Hepatocyte (in vitro differentiated cells): ENCODE data around the gene RTN4IP1. TPM values are rescaled to one million over a fixed set of nuclear protein-coding genes. Genes with fewer than 3 reads are reported as not detected.

Source experiments
- DNase-seq: peaks from one replicate; pipeline ENCODE4 v3.0.0-alpha.2; 2016; ENCODE audit warnings: low spot score
- H2AFZ ChIP-seq: fragments of 200-600 bp; sonication (generic); 2 replicates; pipeline ENCODE4 v1.6.0; 2016; ENCODE audit warnings: antibody characterized with exemption, mild to moderate bottlenecking
- H3K27ac ChIP-seq: fragments of 200-600 bp; sonication (generic); 2 replicates; pipeline ENCODE4 v1.5.1; 2016; ENCODE audit warnings: mild to moderate bottlenecking
- H3K27me3 ChIP-seq: fragments of 200-600 bp; sonication (generic); 2 replicates; pipeline ENCODE4 v1.6.1; 2016
- H3K36me3 ChIP-seq: fragments of 200-600 bp; sonication (generic); replicated peaks from 2 replicates; pipeline ENCODE4 v1.5.1; 2016; ENCODE audit warnings: low read depth; ENCODE audit not compliant: insufficient read depth
- H3K4me1 ChIP-seq: fragments of 200-600 bp; sonication (generic); 2 replicates; pipeline ENCODE4 v1.5.1; 2016; ENCODE audit warnings: mild to moderate bottlenecking, moderate library complexity; ENCODE audit not compliant: insufficient read depth
- H3K4me2 ChIP-seq: fragments of 200-600 bp; sonication (generic); 2 replicates; pipeline ENCODE4 v1.6.0; 2016
- H3K4me3 ChIP-seq: fragments of 200-600 bp; sonication (generic); 2 replicates; pipeline ENCODE4 v1.5.1; 2016; ENCODE audit warnings: mild to moderate bottlenecking
- H3K79me2 ChIP-seq: fragments of 200-600 bp; sonication (generic); 2 replicates; pipeline ENCODE4 v1.6.0; 2017; ENCODE audit warnings: mild to moderate bottlenecking
- H3K9me2 ChIP-seq: fragments of 200-600 bp; sonication (generic); replicated peaks from 2 replicates; pipeline ENCODE4 v1.6.0; 2017; ENCODE audit warnings: mild to moderate bottlenecking; ENCODE audit not compliant: insufficient read depth
- H3K9me3 ChIP-seq: fragments of 200-600 bp; sonication (generic); 2 replicates; pipeline ENCODE4 v1.5.1; 2016; ENCODE audit warnings: low read depth, mild to moderate bottlenecking
- H4K20me1 ChIP-seq: fragments of 200-600 bp; sonication (generic); 2 replicates; pipeline ENCODE4 v1.6.0; 2016; ENCODE audit warnings: mild to moderate bottlenecking; ENCODE audit not compliant: insufficient read depth, poor library complexity, severe bottlenecking
- CTCF ChIP-seq: fragments of 200-600 bp; sonication (generic); IDR thresholded peaks from 2 replicates; pipeline ENCODE4 v1.5.1; 2016; ENCODE audit warnings: antibody characterized with exemption, mild to moderate bottlenecking; ENCODE audit not compliant: poor library complexity
- EZH2 ChIP-seq: fragments of 200-600 bp; sonication (generic); IDR thresholded peaks from 2 replicates; pipeline ENCODE4 v1.6.1; 2016; ENCODE audit warnings: antibody characterized with exemption, mild to moderate bottlenecking, borderline replicate concordance
- EZH2phosphoT487 ChIP-seq: fragments of 200-600 bp; sonication (generic); IDR thresholded peaks from one replicate; pipeline ENCODE4 v1.6.1; 2018; ENCODE audit warnings: antibody characterized with exemption, mild to moderate bottlenecking, low read depth, moderate library complexity; ENCODE audit not compliant: unreplicated experiment, severe bottlenecking
- WGBS: methylation state at CpG from one replicate; pipeline ENCODE4 v1.1.6; 2016; ENCODE audit warnings: low lambda C conversion rate; ENCODE audit errors: missing lambda C conversion rate; 5-methylcytosine and 5-hydroxymethylcytosine counted together
- polyA plus RNA-seq: library from polyadenylated mRNA; unstranded; fragments of >200 nt; fragmentation: Nextera tagmentation; extraction: Ambion mirVana; gene quantifications from 2 replicates; pipeline ENCODE4 v1.2.1, GENCODE V29; 2016
- total RNA-seq: library from RNA; depleted of rRNA; stranded (reverse); fragments of >200 nt; gene quantifications from 2 replicates; pipeline ENCODE4 v1.2.3, GENCODE V29; 2014

RTN4IP1 gene
- total and polyA plus RNA-seq, 2 experiments from 2014 or later = 4.9 to 6.2 TPM

DNA sequence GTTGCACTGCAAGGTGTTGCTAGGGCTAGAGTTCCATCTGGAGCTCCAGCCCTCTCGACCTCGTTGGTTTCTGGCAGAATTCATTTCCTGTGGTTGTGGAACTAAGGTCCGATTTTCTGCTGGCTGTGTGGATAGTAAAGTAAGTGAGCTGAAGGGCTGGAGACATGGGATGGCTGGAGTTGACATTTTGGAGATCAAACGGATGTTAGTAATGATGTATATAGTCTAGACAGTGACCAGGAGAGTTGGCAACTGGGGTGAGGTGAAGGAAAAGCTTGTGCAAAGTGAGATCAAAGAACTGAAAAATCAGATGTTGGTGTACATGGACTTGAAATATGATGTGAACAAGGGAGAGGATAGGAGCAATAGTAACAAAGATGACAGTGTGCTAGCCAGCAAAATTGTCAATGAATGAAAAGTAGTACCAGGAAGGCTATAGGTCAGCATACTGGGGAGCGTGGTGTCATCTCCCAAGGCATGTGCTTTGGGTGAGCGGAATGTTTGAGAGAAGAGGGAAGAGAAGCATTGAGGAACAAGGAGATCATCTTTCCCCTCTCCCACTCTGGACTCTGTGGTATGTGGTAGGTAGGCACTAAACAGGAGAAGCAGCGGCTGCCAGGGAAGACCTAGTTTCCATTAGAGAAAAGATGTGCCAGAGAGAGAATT lies 7.9 kb upstream of the RTN4IP1 start:
- Histone ChIP-seq H3K4me2 (no peak overlapping the region), H2AFZ (no peak overlapping the region), H3K9me2 (no peaks in the 10 kb centered on the region), H3K79me2 (peaks cover 69% of the 10 kb centered on the region), H3K4me3 (no peak overlapping the region), H3K9me3 (no peaks in the 10 kb centered on the region), H3K36me3 (no peaks in the 10 kb centered on the region), H3K27me3 (no peaks in the 10 kb centered on the region), H3K27ac (no peak overlapping the region), H4K20me1 (no peaks in the 10 kb centered on the region), H3K4me1 (no peaks in the 10 kb centered on the region)
- no peak for DNase-seq
- no peak for TF ChIP-seq EZH2
- TF ChIP-seq CTCF = no peak
- no peak for TF ChIP-seq EZH2phosphoT487
- WGBS = 85% methylated on average over 7 of the region's 7 CpGs

GRCh38 chr6:106634565-106634964 lies 5.3 kb upstream of the RTN4IP1 start:
- WGBS = 94% methylated on average over 5 of the region's 5 CpGs
- no peaks in the 10 kb centered on the region for H3K9me3 ChIP-seq
- H3K4me1 ChIP-seq = peaks cover 4% of the 10 kb centered on the region
- peaks cover 87% of the 10 kb centered on the region for H3K79me2 ChIP-seq
- H3K4me3 ChIP-seq = no peak overlapping the region
- DNase-seq = no peak
- H3K27me3 ChIP-seq = no peaks in the 10 kb centered on the region
- H3K27ac ChIP-seq = no peak overlapping the region
- H3K9me2 ChIP-seq = no peaks in the 10 kb centered on the region
- no peaks in the 10 kb centered on the region for H4K20me1 ChIP-seq
- no peaks in the 10 kb centered on the region for H3K36me3 ChIP-seq
- no peak overlapping the region for H2AFZ ChIP-seq
- no peak overlapping the region for H3K4me2 ChIP-seq
- no peak for TF ChIP-seq CTCF
- no peak for TF ChIP-seq EZH2
- TF ChIP-seq EZH2phosphoT487 = no peak

DNA sequence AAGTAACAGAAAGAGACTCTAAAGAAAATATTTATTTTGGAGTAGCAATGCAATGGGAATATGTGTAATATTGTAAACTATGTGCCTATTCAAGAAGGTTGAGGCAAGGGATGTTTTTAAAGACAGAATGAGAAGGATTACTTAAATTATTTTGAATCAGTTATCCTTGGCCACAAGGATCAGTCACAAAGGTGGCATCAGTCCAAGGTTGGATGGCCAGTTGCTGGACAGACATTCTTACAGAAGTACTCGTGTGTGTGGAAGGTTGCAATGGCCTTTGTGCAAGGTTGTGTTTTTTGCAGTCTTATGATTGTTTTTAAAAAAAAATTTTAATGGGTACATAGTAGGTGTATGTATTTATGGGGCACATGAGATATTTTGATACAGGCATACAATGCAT lies 2.0 kb upstream of the RTN4IP1 start:
- Histone ChIP-seq H3K9me2 (no peaks in the 10 kb centered on the region), H3K27ac (no peak overlapping the region), H3K4me3 (no peak overlapping the region), H4K20me1 (no peaks in the 10 kb centered on the region), H3K9me3 (no peaks in the 10 kb centered on the region), H3K4me1 (peaks cover 4% of the 10 kb centered on the region), H3K36me3 (no peaks in the 10 kb centered on the region), H3K27me3 (no peaks in the 10 kb centered on the region), H3K79me2 (peaks cover 65% of the 10 kb centered on the region), H2AFZ (no peak overlapping the region), H3K4me2 (no peak overlapping the region)
- no peak for DNase-seq
- TF ChIP-seq CTCF (no peak), EZH2 (no peak), EZH2phosphoT487 (no peak)
- WGBS = 92% methylated on average over 1 of the region's 1 CpG
